HG03432 (cell line): ENCODE results near the gene TWF2.

Experiments used
- ATAC-seq: cut with Tn5 transposase; IDR thresholded peaks from one replicate; pipeline ENCODE4 v1.9.1; 2021; ENCODE audit warnings: mild to moderate bottlenecking, moderate library complexity; ENCODE audit not compliant: unreplicated experiment

TWF2 gene

GRCh38 chr3:52223449-52224408, 15.2 kb downstream of the TWF2 start:
- ATAC-seq: no peak

- ATAC-seq: no peak
Measured at GRCh38 chr3:52222319-52223221, 16.4 kb downstream of the TWF2 start.

GRCh38 chr3:52221563-52222318, 17.2 kb downstream of the TWF2 start:
- ATAC-seq: no peak

- ATAC-seq: no peak
Measured at GRCh38 chr3:52221141-52221562, 17.8 kb downstream of the TWF2 start.

DNA sequence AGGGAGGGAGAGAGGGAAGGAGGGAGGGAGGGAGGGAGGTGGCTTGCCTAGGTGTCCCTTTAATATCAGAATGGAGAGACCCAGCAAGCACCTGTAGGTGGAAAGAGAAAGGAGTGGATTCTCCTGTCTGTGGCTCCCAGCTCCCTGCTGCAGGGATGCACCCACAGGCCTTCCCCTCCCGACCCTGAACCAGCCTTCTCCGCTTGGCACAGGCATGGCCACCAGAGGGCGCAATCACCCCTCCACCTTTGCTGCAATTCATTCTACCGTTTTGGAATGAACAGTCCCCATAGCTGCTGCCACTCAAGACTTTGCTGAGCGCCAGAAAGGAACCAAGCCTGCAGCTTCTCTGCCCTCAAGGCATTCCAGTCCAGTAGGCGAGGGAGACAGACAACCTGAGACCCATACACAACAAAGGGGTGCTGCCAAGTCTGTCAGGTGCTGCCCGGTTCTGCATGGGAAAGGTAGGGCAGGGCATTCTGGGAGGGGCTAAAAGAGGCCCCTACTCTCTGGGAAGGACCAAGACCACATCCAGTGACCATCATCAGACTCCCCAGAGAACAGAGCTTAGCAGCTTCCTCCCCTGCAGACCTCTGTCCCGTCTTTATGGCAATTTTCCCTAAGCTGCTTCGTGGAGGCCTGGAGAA, 18.5 kb downstream of the TWF2 start:
- no peak for ATAC-seq

GRCh38 chr3:52218937-52219650, 19.9 kb downstream of the TWF2 start:
- no peak for ATAC-seq

GRCh38 chr3:52218454-52218853, 20.5 kb downstream of the TWF2 start:
- no peak for ATAC-seq

GRCh38 chr3:52218026-52218425, 20.9 kb downstream of the TWF2 start:
- no peak for ATAC-seq

- no peak for ATAC-seq
Measured at GRCh38 chr3:52217409-52217805, 21.6 kb downstream of the TWF2 start.

- no peak for ATAC-seq
Measured at GRCh38 chr3:52216585-52217408, 22.2 kb downstream of the TWF2 start.

GRCh38 chr3:52215351-52215750, 23.6 kb downstream of the TWF2 start:
- ATAC-seq: no peak

GRCh38 chr3:52213901-52214300, 25.1 kb downstream of the TWF2 start:
- ATAC-seq: no peak

- no peak for ATAC-seq
Measured at GRCh38 chr3:52213005-52213404, 26.0 kb downstream of the TWF2 start.

GRCh38 chr3:52211268-52211891, 27.6 kb downstream of the TWF2 start:
- no peak for ATAC-seq

- no peak for ATAC-seq
Measured at GRCh38 chr3:52210550-52211046, 28.4 kb downstream of the TWF2 start.

- ATAC-seq: no peak
Measured at GRCh38 chr3:52210037-52210436, 28.9 kb downstream of the TWF2 start.

DNA sequence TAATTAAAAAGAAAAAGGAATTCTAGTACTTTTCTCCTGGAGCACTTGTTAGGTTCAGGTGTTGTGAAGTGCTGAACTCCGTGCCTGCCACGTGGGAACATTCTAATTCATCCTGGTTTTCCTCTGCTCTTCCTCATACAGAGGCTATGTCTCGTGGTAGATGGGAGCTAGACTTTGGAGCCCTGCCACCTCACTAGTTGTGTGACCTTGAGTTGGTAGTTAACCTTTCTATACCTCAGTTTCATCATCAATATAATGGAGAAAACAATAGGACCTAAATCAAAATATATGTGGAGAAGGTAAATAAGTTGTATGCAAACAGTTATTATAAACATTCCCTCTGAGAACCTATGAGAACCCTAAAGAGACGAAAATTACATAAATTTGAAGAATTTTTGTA, 30.4 kb downstream of the TWF2 start:
- no peak for ATAC-seq

DNA sequence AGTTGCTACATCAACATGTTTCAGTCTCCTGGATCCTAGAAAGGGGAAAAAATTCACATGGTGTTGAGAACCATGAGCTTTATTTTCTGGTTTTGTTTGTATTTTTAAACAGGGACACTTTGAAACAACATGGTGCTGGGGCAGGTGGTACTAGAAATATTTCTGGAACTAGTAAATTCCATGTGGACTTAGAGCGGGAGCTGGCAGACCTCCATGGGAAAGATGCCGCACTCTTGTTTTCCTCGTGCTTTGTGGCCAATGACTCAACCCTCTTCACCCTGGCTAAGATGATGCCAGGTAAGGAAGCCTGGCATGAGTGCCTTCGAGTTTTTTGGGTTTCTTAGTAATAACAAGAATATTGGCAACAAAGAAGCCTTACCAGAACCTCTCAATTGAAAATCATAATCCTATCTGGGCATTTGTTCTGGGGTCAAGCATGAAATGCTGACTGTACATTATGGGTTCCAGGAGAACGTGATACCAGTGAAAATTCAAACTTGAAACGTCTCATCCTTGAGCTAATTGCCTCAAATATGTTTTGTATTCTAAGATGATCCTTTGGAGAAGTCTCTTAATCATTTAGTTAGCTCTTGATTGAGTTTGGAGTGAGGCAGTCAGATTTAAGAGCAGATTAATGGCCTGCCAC, 33.1 kb downstream of the TWF2 start:
- ATAC-seq: no peak
